ENCODE results near the gene FAM131C.

FAM131C gene

GRCh38 chr1:16046842-16047241, 26.6 kb downstream of the FAM131C start:
- H3K4me3 ChIP-seq (ENCODE audit: low read depth, low read length), result no peak overlapping the region
- TF ChIP-seq ZBTB49 (tag by site-specific recombination; IDR thresholded peaks at IDR 0.05; ENCODE audit: low read depth) (no peak), ZNF211 (tag by site-specific recombination; IDR thresholded peaks at IDR 0.05; ENCODE audit: low read depth) (no peak), SP7 (tag by site-specific recombination; IDR thresholded peaks at IDR 0.05) (no peak), PRDM10 (tag by site-specific recombination; IDR thresholded peaks at IDR 0.05) (peak; percentile 57; the same call in 1 of the 2 replicates), GLIS2 (tag by site-specific recombination; IDR thresholded peaks at IDR 0.05) (0 out of 2 replicates have a peak, but pooled peaks have one; percentile 12), ZBTB17 (tag by site-specific recombination; IDR thresholded peaks at IDR 0.05) (peak; percentile 45; the same call in 1 of the 2 replicates)
- H3K27ac ChIP-seq (ENCODE audit: extremely low read depth, low read depth, low read length), result no peak overlapping the region
- no peaks in the 10 kb centered on the region for H3K36me3 ChIP-seq (ENCODE audit: control insufficient read depth in 2 of 2, insufficient read depth in 1 of 2, low read length in 2 of 2)
- CTCF ChIA-PET, result interaction anchor here (0.6 kb wide), 1 partner anchor 451 kb away, joined by 3 read pairs; no protein-coding TSS in a partner anchor
- no peaks in the 10 kb centered on the region for H3K9me3 ChIP-seq (ENCODE audit: control insufficient read depth, insufficient read depth, low read depth, low read length)
- POLR2A ChIA-PET, result no interaction called here
- H3K4me1 ChIP-seq (ENCODE audit: control insufficient read depth, insufficient read depth, low read length), result no peaks in the 10 kb centered on the region

GRCh38 chr1:16043950-16044349, 29.5 kb downstream of the FAM131C start:
- ChIA-PET CTCF (no interaction called here), POLR2A (no interaction called here)

GRCh38 chr1:16043521-16043920, 29.9 kb downstream of the FAM131C start, which contains the start of gene CLCNKB:
Gene CLCNKB (plus strand): TSS chr1:16043782. CDS start chr1:16044493, 711 bp downstream.
- Histone ChIP-seq H3K9me3 (ENCODE audit: control insufficient read depth, insufficient read depth, low read depth, low read length) (no peaks in the 10 kb centered on the region), H3K4me3 (ENCODE audit: low read depth, low read length) (no peak within 1 kb of the TSS), H3K36me3 (ENCODE audit: control insufficient read depth in 2 of 2, insufficient read depth in 1 of 2, low read length in 2 of 2) (no peaks in the 10 kb centered on the region), H3K27ac (ENCODE audit: extremely low read depth, low read depth, low read length) (no peak within 1 kb of the TSS), H3K4me1 (ENCODE audit: control insufficient read depth, insufficient read depth, low read length) (no peaks in the 10 kb centered on the region)
- CTCF ChIA-PET, result no interaction called here
- POLR2A ChIA-PET, result no interaction called here
- TF ChIP-seq TSHZ1 (tag by site-specific recombination; IDR thresholded peaks at IDR 0.05; ENCODE audit: borderline replicate concordance) (no peak), KLF8 (tag by site-specific recombination; IDR thresholded peaks at IDR 0.05) (no peak), HIC1 (tag by site-specific recombination; IDR thresholded peaks at IDR 0.05) (no peak), REST (tag by site-specific recombination; IDR thresholded peaks at IDR 0.05) (no peak), ZNF843 (tag by site-specific recombination; IDR thresholded peaks at IDR 0.05) (no peak), ZNF521 (tag by site-specific recombination; IDR thresholded peaks at IDR 0.05) (no peak), ZNF670 (tag by site-specific recombination; IDR thresholded peaks at IDR 0.05; ENCODE audit: low read depth) (no peak), ZNF600 (tag by site-specific recombination; IDR thresholded peaks at IDR 0.05) (no peak)

More at GRCh38 chr1:16043950-16044349, 29.5 kb downstream of the FAM131C start:
- H3K36me3 ChIP-seq (ENCODE audit: control insufficient read depth in 2 of 2, insufficient read depth in 1 of 2, low read length in 2 of 2), result no peaks in the 10 kb centered on the region
- no peak overlapping the region for H3K27ac ChIP-seq (ENCODE audit: extremely low read depth, low read depth, low read length)
- TF ChIP-seq KLF10 (tag by site-specific recombination; IDR thresholded peaks at IDR 0.05) (no peak), ZSCAN30 (tag by site-specific recombination; IDR thresholded peaks at IDR 0.05) (no peak), YY2 (tag by site-specific recombination; IDR thresholded peaks at IDR 0.05) (no peak), ZNF501 (tag by site-specific recombination; IDR thresholded peaks at IDR 0.05) (no peak)
- H3K4me1 ChIP-seq (ENCODE audit: control insufficient read depth, insufficient read depth, low read length), result no peaks in the 10 kb centered on the region
- no peak overlapping the region for H3K4me3 ChIP-seq (ENCODE audit: low read depth, low read length)
- no peaks in the 10 kb centered on the region for H3K9me3 ChIP-seq (ENCODE audit: control insufficient read depth, insufficient read depth, low read depth, low read length)
